GM12878 (cell line): Measurements from ENCODE around the gene RIC1.

Experiments
- CHD1 ChIP-seq: IDR thresholded peaks from 2 replicates; pipeline ENCODE4 v1.6.1; 2012; ENCODE audit warnings: low read depth, low read length, improper control_type of control experiment
- CTCF ChIP-seq, 3 experiments: IDR thresholded peaks in 2 of 3; conservative IDR thresholded peaks in 1 of 3; 2 replicates each; pipeline ENCODE4 v1.5.1; 2011; ENCODE audit warnings: low read depth in 3 of 3, low read length in 3 of 3, mild to moderate bottlenecking in 3 of 3, control low read depth in 2 of 3, moderate library complexity in 2 of 3, inconsistent platforms in 1 of 3, mixed read lengths in 1 of 3; ENCODE audit not compliant: control insufficient read depth in 2 of 3, insufficient read depth in 1 of 3; ENCODE audit errors: extremely low read depth in 1 of 3
- HCFC1 ChIP-seq: fragments of 150-350 bp; IDR thresholded peaks from 2 replicates; pipeline ENCODE4 v1.6.1; 2014; ENCODE audit warnings: low read length
- HDGF ChIP-seq: fragments of 450-650 bp; IDR thresholded peaks from 2 replicates; pipeline ENCODE4 v1.6.1; 2016; ENCODE audit warnings: antibody characterized with exemption
- JUND ChIP-seq: IDR thresholded peaks from 2 replicates; pipeline ENCODE4 v1.6.1; 2012; ENCODE audit warnings: low read depth, mild to moderate bottlenecking, low read length, improper control_type of control experiment, moderate library complexity
- MXI1 ChIP-seq: fragments of 150-350 bp; IDR thresholded peaks from 2 replicates; pipeline ENCODE4 v1.6.1; 2011; ENCODE audit warnings: low read depth, mild to moderate bottlenecking, inconsistent platforms, low read length, improper control_type of control experiment
- POLR2A ChIP-seq: IDR thresholded peaks from 2 replicates; pipeline ENCODE4 v1.6.1; 2011; ENCODE audit warnings: low read depth, mild to moderate bottlenecking, low read length
- REST ChIP-seq: IDR thresholded peaks from 2 replicates; pipeline ENCODE4 v1.6.1; 2012; ENCODE audit warnings: mild to moderate bottlenecking, low read depth, low read length
- ZBTB11 ChIP-seq: fragments of 450-650 bp; formaldehyde crosslinking; IDR thresholded peaks from 2 replicates; pipeline ENCODE4 v1.5.0; 2022; ENCODE audit warnings: mild to moderate bottlenecking, missing genetic modification characterization
- ZNF622 ChIP-seq: fragments of 450-650 bp; IDR thresholded peaks from 2 replicates; pipeline ENCODE4 v1.6.1; 2017; ENCODE audit warnings: mild to moderate bottlenecking, inconsistent platforms

- TF ChIP-seq ZBTB11 (CRISPR knock-in tag) (no peak), CTCF (IDR thresholded peaks at IDR 0.05 in 2 of 3, conservative IDR thresholded peaks at IDR 0.05 in 1 of 3; ENCODE audit: control insufficient read depth in 2 of 3, extremely low read depth in 1 of 3, insufficient read depth in 1 of 3, low read depth in 3 of 3, low read length in 3 of 3) (no peak), HDGF (no peak), ZNF622 (no peak), REST (no peak), JUND (no peak), POLR2A (no peak), CHD1 (no peak), HCFC1 (no peak), MXI1 (no peak)
These were observed 191.5 kb downstream of the RIC1 start for GRCh38 chr9:5820425-5820824.
